IPS-NIHi7 (cell line): Measurements from ENCODE around the gene ZNF366.

Experiments
- DNase-seq: peaks from one replicate; pipeline ENCODE4 v3.0.0; 2012; ENCODE audit warnings: mixed read lengths; ENCODE audit errors: extremely low spot score

ZNF366 gene

GRCh38 chr5:72522607-72523006, 15.4 kb upstream of the ZNF366 start:
- DNase-seq: no peak

DNA sequence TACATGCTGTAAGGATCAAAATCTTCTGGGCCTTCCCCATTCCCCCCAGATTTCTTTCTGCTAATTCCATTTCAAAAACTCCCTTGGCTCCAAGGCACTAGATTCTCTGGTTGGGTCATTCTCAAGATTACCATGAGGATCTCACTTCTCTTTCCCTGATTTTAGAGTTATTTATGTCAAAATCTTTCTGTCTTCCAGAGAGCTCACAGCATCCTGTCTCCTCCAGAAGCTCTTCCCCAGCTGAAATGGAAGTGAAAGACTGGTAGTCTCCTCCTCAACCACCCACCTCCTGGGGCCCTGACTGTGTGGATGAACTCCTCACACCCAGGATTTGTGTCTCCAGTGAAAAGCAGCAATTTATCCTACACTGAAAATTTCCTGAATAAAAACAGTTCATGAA, 11.9 kb upstream of the ZNF366 start:
- DNase-seq: no peak

- DNase-seq: no peak
Observed at GRCh38 chr5:72518001-72518683, 10.9 kb upstream of the ZNF366 start.

GRCh38 chr5:72516916-72517315, 9.7 kb upstream of the ZNF366 start:
- no peak for DNase-seq

- DNase-seq: no peak
Observed at GRCh38 chr5:72515211-72515610, 8.0 kb upstream of the ZNF366 start.

- DNase-seq: no peak
Observed at GRCh38 chr5:72512593-72512860, 5.3 kb upstream of the ZNF366 start.

DNA sequence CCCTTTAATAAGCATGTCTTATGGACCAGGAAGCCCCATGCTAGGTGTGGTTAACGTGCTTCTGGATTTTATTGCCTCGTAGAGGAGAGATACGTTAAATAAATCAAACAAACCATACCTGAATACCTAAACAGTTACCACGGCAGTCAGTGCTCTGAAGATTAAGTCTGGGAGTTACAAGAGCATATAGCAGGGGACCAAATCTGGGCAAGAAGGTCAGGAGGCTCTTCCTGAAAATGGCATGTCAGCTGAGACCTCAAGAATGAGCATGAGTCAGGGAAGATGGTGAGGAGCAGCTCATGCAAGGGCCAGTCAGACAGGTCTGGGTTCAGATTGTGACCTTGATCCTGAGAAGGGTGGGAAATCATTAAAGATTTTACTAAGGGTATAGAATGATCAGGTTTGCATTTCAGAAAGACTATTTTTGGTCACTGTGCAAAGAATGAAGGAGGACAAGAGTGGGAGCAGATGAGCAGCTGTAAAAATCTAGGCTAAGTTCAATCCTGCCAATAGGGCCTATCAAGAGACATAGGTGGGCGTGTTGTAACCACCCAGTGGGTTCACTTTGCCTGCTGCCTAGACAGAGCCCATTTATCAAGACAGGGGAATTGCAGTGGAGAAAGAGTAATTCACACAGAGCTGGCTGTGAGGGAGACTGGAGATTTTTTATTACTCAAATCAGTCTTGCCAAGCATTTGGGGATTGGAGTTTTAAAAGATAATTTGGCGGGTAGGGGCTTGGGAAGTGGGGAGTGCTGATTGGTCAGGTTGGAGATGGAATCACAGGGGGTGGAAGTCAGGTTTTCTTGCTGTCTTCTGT, 4.8 kb upstream of the ZNF366 start:
- no peak for DNase-seq

GRCh38 chr5:72511366-72511765, 4.2 kb upstream of the ZNF366 start:
- DNase-seq: no peak

DNA sequence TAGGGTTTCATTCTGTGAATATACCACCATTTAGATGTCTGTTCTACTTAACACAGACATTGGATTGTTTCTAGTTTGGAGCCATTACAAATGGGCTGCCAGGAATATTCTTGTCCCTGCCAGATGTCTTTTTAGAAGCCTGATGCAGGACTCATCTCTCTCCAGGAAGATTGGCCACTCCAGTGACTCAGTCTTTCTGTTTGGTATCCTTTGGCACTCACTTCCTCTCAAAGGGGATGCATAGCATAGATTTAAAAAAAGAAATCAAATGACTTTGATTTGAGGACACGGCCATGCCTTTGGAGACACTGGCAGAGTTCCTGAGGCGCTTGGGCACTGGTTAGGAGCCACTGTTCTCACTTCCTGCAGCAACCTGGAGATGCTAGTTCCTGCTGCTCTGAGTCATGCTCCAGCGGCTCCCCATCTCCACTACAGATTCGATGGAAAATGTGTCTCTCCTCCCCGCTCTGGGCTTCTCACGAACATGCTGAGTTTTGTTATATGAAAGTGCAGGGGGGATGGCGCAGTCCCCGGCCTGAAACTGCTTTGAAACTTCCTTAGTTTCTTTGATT, 3.5 kb upstream of the ZNF366 start:
- peak; percentile 25 for DNase-seq

DNA sequence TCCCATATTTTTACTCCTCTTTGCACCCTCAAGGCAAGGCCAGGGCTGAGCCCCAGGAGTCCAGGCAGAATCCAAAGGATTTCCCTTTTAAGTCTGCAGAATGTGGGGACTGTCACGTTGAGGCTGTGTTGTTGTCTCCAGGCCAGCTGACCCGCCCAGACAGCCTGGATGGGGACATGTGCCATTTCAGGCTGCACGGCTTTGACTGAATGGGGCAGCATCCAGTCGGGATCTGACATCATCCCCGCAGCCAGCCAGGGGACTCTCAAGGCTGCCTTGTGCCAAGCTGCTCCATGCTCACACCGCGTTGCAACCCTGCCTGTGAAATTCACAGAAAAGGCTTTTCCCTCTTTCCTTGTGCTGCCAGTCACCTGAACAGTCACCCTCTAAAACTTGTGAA, 2.2 kb upstream of the ZNF366 start:
- no peak for DNase-seq

DNA sequence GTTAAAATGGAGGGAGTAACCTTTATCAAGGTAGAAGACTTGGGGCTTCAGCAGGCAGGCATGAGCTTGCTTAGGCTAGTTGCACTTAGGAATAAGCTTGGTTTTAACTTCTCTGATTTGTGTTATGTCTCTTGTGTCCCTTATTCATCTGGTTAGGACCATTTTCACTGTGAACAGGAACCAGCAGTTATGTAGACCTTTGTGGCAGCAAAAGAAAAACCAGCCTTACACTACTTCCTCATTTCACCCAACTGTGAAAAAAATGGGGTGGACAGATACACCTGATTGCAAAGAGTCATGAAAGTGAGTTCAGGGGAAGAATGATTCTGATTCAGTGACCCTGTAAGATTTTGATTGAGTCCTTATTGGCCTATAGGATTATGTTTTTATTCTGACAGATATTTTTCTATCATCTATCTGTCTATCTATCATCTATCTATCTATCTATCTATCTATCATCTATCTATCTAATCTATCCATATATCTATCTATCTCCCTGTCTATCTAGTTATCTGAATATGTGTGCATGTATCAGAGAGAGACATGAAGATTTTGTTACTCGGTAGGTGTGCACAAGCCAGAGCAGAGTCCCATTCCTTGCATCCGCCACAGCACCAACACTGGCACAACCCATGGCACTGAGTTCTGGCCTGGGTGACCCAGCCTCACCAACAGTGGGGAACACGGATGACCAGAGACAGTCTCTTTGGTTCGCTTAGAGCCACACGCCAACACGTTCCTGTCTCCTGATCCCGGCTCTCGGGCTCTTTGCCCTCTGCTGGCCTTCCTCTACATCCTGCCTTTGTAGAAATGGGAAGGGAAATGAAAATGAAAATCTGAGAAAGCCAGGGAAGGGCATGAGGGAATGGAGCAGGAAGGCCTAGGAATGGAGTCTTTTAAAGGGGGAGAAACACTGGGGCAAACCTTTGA, 1.3 kb upstream of the ZNF366 start:
- DNase-seq: no peak

- DNase-seq: no peak
Observed at GRCh38 chr5:72507907-72508238, 663 bp upstream of the ZNF366 start.

DNA sequence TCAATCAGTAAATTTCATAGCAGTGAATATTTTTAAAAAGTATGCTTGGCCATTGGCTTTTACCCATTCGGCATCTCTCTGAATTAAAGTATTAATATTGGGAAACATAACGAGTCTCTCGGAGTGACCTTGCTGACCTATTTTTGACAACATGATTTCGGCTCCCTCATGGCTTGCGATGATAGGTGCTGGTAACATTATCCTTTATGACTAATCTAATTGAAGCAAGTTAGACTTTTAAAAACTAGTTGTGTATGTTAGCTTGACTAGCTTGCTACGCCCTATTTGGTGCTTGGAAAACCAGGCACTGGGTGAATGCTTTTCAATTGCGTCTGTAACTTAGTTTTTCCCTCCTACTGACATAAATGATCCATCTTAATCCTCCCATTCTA, 1.1 kb downstream of the ZNF366 start:
- DNase-seq: no peak

DNA sequence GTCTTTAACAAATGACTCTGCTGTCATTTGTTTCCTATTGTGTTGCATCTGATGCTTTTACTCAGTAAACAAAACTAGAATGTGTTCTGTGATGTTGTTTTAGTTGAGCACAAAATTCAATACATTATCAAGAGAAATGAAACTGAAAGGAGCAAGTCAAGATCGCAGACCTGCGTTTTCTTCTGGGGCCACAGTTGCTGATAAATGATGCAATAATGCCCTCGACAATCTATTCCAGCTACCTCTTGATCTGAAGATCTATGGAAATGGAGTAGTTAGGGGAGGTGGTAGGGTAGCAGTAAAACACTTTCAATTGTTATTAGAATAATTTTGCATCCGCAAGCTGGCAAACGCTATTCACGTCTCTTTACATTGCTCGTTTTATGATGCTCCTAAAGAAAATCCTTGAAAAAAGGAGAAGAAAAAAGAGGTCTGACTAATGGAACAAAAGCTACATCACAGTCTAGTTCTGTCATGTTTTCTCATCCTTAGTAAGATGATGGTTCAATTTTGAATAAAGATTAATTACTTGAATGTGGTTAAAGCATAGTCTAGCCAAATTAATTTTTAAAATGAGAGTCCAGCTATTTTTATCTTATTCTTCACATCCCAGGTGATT, 1.6 kb downstream of the ZNF366 start:
- no peak for DNase-seq

GRCh38 chr5:72505016-72505415, 2.2 kb downstream of the ZNF366 start:
- no peak for DNase-seq

- DNase-seq: no peak
Observed at GRCh38 chr5:72503888-72504491, 3.2 kb downstream of the ZNF366 start.

DNA sequence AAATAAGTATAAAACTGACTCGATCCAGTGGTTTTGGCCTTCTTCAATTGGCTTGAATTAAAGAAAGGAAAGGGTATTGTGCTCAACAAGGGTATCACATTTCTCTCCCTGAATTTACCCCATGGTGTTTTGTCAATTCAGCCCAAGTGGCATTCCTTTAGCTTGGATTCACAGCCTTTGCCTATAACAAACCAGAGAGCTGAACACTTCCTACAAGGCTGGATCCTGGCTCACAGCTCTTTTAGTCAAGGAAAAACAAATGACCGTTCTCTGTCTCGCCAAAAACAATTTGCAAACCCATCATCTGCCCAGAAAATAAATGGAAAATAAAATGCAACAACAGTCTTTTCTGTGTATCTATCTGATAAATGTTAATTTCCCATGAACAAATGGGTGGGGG, 5.7 kb downstream of the ZNF366 start:
- DNase-seq: peak; percentile 37

- DNase-seq: no peak
Observed at GRCh38 chr5:72499730-72500129, 7.5 kb downstream of the ZNF366 start.

DNA sequence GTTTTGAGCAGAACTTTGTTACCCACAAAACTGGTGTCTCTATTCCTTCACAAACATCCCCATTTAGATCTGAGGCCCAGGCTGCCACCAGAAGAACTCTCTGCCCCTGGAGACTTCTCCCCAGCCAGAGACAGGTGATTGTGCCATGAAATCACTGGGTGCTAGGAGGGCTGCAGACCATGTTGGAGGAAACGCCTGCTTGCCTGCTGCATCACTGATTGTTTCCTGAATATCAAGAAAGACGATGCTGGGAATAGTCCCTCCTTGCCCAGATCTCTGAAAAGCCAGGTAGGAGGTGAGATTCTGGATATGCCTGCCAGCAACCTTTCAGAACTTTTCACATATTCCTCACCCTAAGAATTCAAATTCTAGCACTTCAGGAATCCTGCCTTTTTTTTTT, 8.1 kb downstream of the ZNF366 start:
- no peak for DNase-seq

DNA sequence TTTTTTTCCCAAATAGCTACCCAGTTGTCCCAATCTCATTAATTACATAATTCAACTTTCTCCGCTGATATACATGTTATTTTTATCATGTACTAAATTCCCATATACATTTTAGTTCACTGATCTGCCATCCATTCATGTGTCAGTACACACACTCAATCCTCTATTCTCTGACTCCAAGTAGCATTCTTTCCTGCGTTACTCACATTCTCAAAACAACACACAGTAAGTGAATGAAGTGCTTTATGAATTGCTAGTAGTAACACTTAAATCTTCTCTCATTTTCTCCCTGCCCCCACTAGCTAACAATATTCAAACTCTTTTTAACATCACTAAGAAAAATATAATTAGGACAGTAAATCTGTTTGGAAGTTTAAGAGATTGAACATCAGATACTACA, 8.9 kb downstream of the ZNF366 start:
- no peak for DNase-seq

- no peak for DNase-seq
Observed at GRCh38 chr5:72497823-72498222, 9.4 kb downstream of the ZNF366 start.

DNA sequence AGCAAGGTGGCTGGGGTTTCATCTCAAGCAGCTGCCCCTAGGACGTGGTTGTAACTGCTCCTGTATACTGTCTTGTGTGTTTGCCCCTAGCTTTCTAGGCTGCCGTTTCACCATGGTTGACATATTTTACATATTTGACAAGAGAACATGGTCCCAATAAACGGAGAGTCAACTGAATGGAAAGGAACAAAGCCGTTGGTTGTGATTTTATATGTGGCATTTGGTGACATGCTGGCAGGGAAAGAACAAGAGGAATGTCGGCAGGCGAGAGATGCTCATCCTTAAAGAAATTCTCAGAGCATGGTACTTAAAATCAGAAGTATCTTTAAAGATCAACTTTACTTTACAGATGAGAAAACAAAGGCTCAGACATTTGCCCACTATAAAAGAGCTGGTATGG, 11.8 kb downstream of the ZNF366 start:
- DNase-seq: no peak
